ENCODE measurements around the gene EFCAB5. TPM values are rescaled to one million over a fixed set of nuclear protein-coding genes. Genes with fewer than 3 reads are reported as not detected.

EFCAB5 gene
- polyA plus RNA-seq, 1 donor (not counting 4 experiments of a cell fraction or from before 2014, with no cell fraction given), result 0.17 TPM

- TF ChIP-seq, protein P1, sequence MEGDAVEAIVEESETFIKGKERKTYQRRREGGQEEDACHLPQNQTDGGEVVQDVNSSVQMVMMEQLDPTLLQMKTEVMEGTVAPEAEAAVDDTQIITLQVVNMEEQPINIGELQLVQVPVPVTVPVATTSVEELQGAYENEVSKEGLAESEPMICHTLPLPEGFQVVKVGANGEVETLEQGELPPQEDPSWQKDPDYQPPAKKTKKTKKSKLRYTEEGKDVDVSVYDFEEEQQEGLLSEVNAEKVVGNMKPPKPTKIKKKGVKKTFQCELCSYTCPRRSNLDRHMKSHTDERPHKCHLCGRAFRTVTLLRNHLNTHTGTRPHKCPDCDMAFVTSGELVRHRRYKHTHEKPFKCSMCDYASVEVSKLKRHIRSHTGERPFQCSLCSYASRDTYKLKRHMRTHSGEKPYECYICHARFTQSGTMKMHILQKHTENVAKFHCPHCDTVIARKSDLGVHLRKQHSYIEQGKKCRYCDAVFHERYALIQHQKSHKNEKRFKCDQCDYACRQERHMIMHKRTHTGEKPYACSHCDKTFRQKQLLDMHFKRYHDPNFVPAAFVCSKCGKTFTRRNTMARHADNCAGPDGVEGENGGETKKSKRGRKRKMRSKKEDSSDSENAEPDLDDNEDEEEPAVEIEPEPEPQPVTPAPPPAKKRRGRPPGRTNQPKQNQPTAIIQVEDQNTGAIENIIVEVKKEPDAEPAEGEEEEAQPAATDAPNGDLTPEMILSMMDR (optimal IDR thresholded peaks at IDR 0.05 in 1 of 3, IDR thresholded peaks at IDR 0.05 in 1 of 3, conservative IDR thresholded peaks at IDR 0.05 in 1 of 3; ENCODE audit: extremely low read depth in 1 of 3, insufficient read depth in 2 of 3, low read length in 3 of 3), result no peak
- no peak for TF ChIP-seq EZH2 (IDR thresholded peaks at IDR 0.05; ENCODE audit: low read length)
- no peak overlapping the region for H3K27ac ChIP-seq (ENCODE audit: control insufficient read depth, insufficient read depth, low read length)
- H3K27me3 ChIP-seq (ENCODE audit: control insufficient read depth, extremely low read depth, insufficient read depth, low read length), result peaks cover 24% of the 10 kb centered on the region
- H3K9me3 ChIP-seq (ENCODE audit: control insufficient read depth, low read depth, low read length), result no peaks in the 10 kb centered on the region
- dilution Hi-C loops (cut with MboI; ENCODE audit: extremely low pct_ligation_motif_present, low sequenced_read_pairs), result no loop called here
- H3K36me3 ChIP-seq (ENCODE audit: control insufficient read depth in 2 of 2, extremely low read depth in 1 of 2, insufficient read depth in 2 of 2, low read length in 2 of 2), result no peaks in the 10 kb centered on the region
- FAIRE-seq (no peak), DNase-seq (ENCODE audit: low read depth, low spot score) (no peak)
- H3K4me1 ChIP-seq (ENCODE audit: control insufficient read depth, extremely low read depth, insufficient read depth, low read length), result no peaks in the 10 kb centered on the region
- no peaks in the 10 kb centered on the region for H3K9me1 ChIP-seq (ENCODE audit: control insufficient read depth, extremely low read depth, insufficient read depth, low read length)
- H2AFZ ChIP-seq (ENCODE audit: control insufficient read depth, low read length), result no peak overlapping the region
- H3K4me2 ChIP-seq (ENCODE audit: control insufficient read depth, extremely low read depth, insufficient read depth, low read depth, low read length), result no peak overlapping the region
- no peak overlapping the region for H3K4me3 ChIP-seq (ENCODE audit: control insufficient read depth in 2 of 3, extremely low read depth in 1 of 3, insufficient read depth in 2 of 3, low read depth in 1 of 3, low read length in 3 of 3)
- H3K79me2 ChIP-seq (ENCODE audit: control insufficient read depth, insufficient read depth, low read length), result no peaks in the 10 kb centered on the region
- H4K20me1 ChIP-seq (ENCODE audit: control insufficient read depth, extremely low read depth, insufficient read depth, low read length), result no peaks in the 10 kb centered on the region
- H3K9ac ChIP-seq (ENCODE audit: control insufficient read depth, extremely low read depth, insufficient read depth, low read length), result no peak overlapping the region
These were observed 141.3 kb downstream of the EFCAB5 start for GRCh38 chr17:30082773-30083172.

DNA sequence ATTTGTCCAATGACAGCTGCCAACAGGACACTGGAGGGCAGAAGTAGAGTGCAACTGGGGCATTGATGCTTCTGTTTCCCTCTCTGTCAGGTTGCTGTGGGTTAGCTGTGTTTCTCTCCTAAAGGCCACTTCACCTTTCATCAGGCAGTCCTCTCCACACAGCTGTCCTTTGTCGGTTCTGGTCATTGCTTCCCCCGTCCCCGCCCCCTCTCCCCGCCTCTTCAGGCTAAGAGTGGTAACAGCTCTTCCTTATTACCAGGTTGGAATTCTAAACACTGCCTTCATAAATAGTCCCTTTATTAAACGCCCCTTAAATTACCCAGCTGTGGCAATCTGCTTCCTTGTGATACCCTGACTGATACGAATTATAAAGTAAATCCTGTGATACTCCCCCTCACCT lies 143.4 kb downstream of the EFCAB5 start:
- no peaks in the 10 kb centered on the region for H3K4me1 ChIP-seq (ENCODE audit: control insufficient read depth, extremely low read depth, insufficient read depth, low read length)
- H2AFZ ChIP-seq (ENCODE audit: control insufficient read depth, low read length), result no peak overlapping the region
- no peaks in the 10 kb centered on the region for H4K20me1 ChIP-seq (ENCODE audit: control insufficient read depth, extremely low read depth, insufficient read depth, low read length)
- H3K4me3 ChIP-seq (ENCODE audit: control insufficient read depth in 2 of 3, extremely low read depth in 1 of 3, insufficient read depth in 2 of 3, low read depth in 1 of 3, low read length in 3 of 3), result no peak overlapping the region
- no peaks in the 10 kb centered on the region for H3K9me1 ChIP-seq (ENCODE audit: control insufficient read depth, extremely low read depth, insufficient read depth, low read length)
- H3K79me2 ChIP-seq (ENCODE audit: control insufficient read depth, insufficient read depth, low read length), result no peaks in the 10 kb centered on the region
- H3K27ac ChIP-seq (ENCODE audit: control insufficient read depth, insufficient read depth, low read length), result no peak overlapping the region
- peaks cover 10% of the 10 kb centered on the region for H3K27me3 ChIP-seq (ENCODE audit: control insufficient read depth, extremely low read depth, insufficient read depth, low read length)
- TF ChIP-seq, protein P1 (optimal IDR thresholded peaks at IDR 0.05 in 1 of 3, IDR thresholded peaks at IDR 0.05 in 1 of 3, conservative IDR thresholded peaks at IDR 0.05 in 1 of 3; ENCODE audit: extremely low read depth in 1 of 3, insufficient read depth in 2 of 3, low read length in 3 of 3), result no peak
- TF ChIP-seq EZH2 (IDR thresholded peaks at IDR 0.05; ENCODE audit: low read length), result no peak
- H3K36me3 ChIP-seq (ENCODE audit: control insufficient read depth in 2 of 2, extremely low read depth in 1 of 2, insufficient read depth in 2 of 2, low read length in 2 of 2), result no peaks in the 10 kb centered on the region
- H3K9me3 ChIP-seq (ENCODE audit: control insufficient read depth, low read depth, low read length), result no peaks in the 10 kb centered on the region
- FAIRE-seq, result no peak
- H3K4me2 ChIP-seq (ENCODE audit: control insufficient read depth, extremely low read depth, insufficient read depth, low read depth, low read length), result no peak overlapping the region
- dilution Hi-C loops (cut with MboI; ENCODE audit: extremely low pct_ligation_motif_present, low sequenced_read_pairs), result no loop called here
- no peak overlapping the region for H3K9ac ChIP-seq (ENCODE audit: control insufficient read depth, extremely low read depth, insufficient read depth, low read length)
- no peak for DNase-seq (ENCODE audit: low read depth, low spot score)

All from keratinocyte (primary cell).